Esophagus muscularis mucosa (tissue), 4 donors: ENCODE results near the gene KLHL29.

Experiments
- CTCF ChIP-seq, 3 experiments: fragments of 200-600 bp in 2 of 3; fragments of 450-650 bp in 1 of 3; sonication (generic) in 2 of 3; IDR thresholded peaks; one replicate each; pipeline ENCODE4 v1.5.1; 2017 to 2019; ENCODE audit warnings: antibody characterized with exemption in 3 of 3, mild to moderate bottlenecking in 2 of 3, moderate library complexity in 1 of 3
- EP300 ChIP-seq: sonication (generic); formaldehyde crosslinking; IDR thresholded peaks from one replicate; pipeline ENCODE4 v1.6.1; 2017; ENCODE audit warnings: antibody characterized with exemption
- POLR2A ChIP-seq: fragments of 450-650 bp; IDR thresholded peaks from one replicate; pipeline ENCODE4 v1.6.1; 2017; ENCODE audit warnings: antibody characterized with exemption, moderate library complexity, mild to moderate bottlenecking, low read depth
- POLR2AphosphoS5 ChIP-seq, 2 donors: sonication (generic); formaldehyde crosslinking; IDR thresholded peaks; one replicate each; pipeline ENCODE4 v1.6.1; 2017; ENCODE audit warnings: antibody characterized with exemption in 2 of 2

- TF ChIP-seq POLR2A: no peak
- no peak for TF ChIP-seq CTCF (IDR thresholded peaks at IDR 0.05)
- TF ChIP-seq POLR2AphosphoS5 (IDR thresholded peaks at IDR 0.05): no peak
- TF ChIP-seq EP300: no peak
Measured at GRCh38 chr2:23549821-23550530, 165.0 kb downstream of the KLHL29 start.
